Adipocyte (in vitro differentiated cells): ENCODE data around the gene JAML.
"Not testable (repeated sequence)": the region's sequence is repeated elsewhere in the genome, so short reads cannot be mapped to it uniquely, and the experiment has no call there.

Source experiments
- DNase-seq: peaks from one replicate; pipeline ENCODE4 v3.0.0-alpha.2; 2015; ENCODE audit warnings: low read depth
- H3K27me3 ChIP-seq: replicated peaks from 2 replicates; pipeline ENCODE4 v1.7.0; 2013; ENCODE audit warnings: mild to moderate bottlenecking, low read length, moderate library complexity; ENCODE audit not compliant: control insufficient read depth, insufficient read depth
- H3K36me3 ChIP-seq: 2 replicates; pipeline ENCODE4 v1.7.0; 2013; ENCODE audit warnings: low read length, mild to moderate bottlenecking, moderate library complexity; ENCODE audit not compliant: control insufficient read depth, insufficient read depth, severe bottlenecking
- H3K4me1 ChIP-seq: 2 replicates; pipeline ENCODE4 v1.7.0; 2013; ENCODE audit warnings: mild to moderate bottlenecking, low read length, moderate library complexity; ENCODE audit not compliant: control insufficient read depth, insufficient read depth
- H3K4me3 ChIP-seq: 2 replicates; pipeline ENCODE4 v1.7.0; 2013; ENCODE audit warnings: mild to moderate bottlenecking, low read length, moderate library complexity
- H3K9ac ChIP-seq: 2 replicates; pipeline ENCODE4 v1.7.0; 2013; ENCODE audit warnings: mild to moderate bottlenecking, low read length, moderate library complexity
- H3K9me3 ChIP-seq: 2 replicates; pipeline ENCODE4 v1.7.0; 2013; ENCODE audit warnings: mild to moderate bottlenecking, low read length, moderate library complexity; ENCODE audit not compliant: control insufficient read depth

Gene JAML

GRCh38 chr11:118186346-118187107 is 38.3 kb downstream of the JAML start:
- Histone ChIP-seq H3K9ac (no peak overlapping the region), H3K9me3 (peaks cover 4% of the 10 kb centered on the region), H3K36me3 (no peaks in the 10 kb centered on the region), H3K4me1 (no peaks in the 10 kb centered on the region), H3K4me3 (no peak overlapping the region), H3K27me3 (peaks cover 13% of the 10 kb centered on the region)
- no peak for DNase-seq

GRCh38 chr11:118184784-118185579 is 39.8 kb downstream of the JAML start:
- Histone ChIP-seq H3K9ac (no peak overlapping the region), H3K4me3 (no peak overlapping the region), H3K36me3 (no peaks in the 10 kb centered on the region), H3K4me1 (no peaks in the 10 kb centered on the region), H3K9me3 (peaks cover 4% of the 10 kb centered on the region), H3K27me3 (peaks cover 20% of the 10 kb centered on the region)
- no peak for DNase-seq

GRCh38 chr11:118183691-118184090 is 41.1 kb downstream of the JAML start:
- not testable (repeated sequence) for H3K36me3 ChIP-seq, H3K9me3 ChIP-seq, H3K4me1 ChIP-seq, DNase-seq, H3K9ac ChIP-seq, H3K4me3 ChIP-seq
- H3K27me3 ChIP-seq: peaks cover 24% of the 10 kb centered on the region

- no peaks in the 10 kb centered on the region for H3K4me1 ChIP-seq
- H3K9ac ChIP-seq: no peak overlapping the region
- no peaks in the 10 kb centered on the region for H3K36me3 ChIP-seq
- H3K27me3 ChIP-seq: peaks cover 41% of the 10 kb centered on the region
- H3K4me3 ChIP-seq: no peak overlapping the region
- peaks cover 4% of the 10 kb centered on the region for H3K9me3 ChIP-seq
- DNase-seq: peak; percentile 34
Measured at GRCh38 chr11:118180300-118180703, 44.5 kb downstream of the JAML start.

- Histone ChIP-seq H3K27me3 (peaks cover 47% of the 10 kb centered on the region), H3K4me1 (no peaks in the 10 kb centered on the region), H3K36me3 (no peaks in the 10 kb centered on the region), H3K9me3 (no peaks in the 10 kb centered on the region), H3K9ac (no peak overlapping the region), H3K4me3 (no peak overlapping the region)
- no peak for DNase-seq
Measured at GRCh38 chr11:118176778-118177134, 48.1 kb downstream of the JAML start.

GRCh38 chr11:118175993-118176777 is 48.6 kb downstream of the JAML start, which contains the start of gene SCN2B:
TSS of gene SCN2B (minus strand) at chr11:118176639. CDS start at chr11:118176431, 208 bp downstream.
- H3K4me1 ChIP-seq: no peaks in the 10 kb centered on the region
- H3K9me3 ChIP-seq: no peaks in the 10 kb centered on the region
- no peaks in the 10 kb centered on the region for H3K36me3 ChIP-seq
- no peak for DNase-seq
- H3K9ac ChIP-seq: no peak within 1 kb of the TSS
- peaks cover 49% of the 10 kb centered on the region for H3K27me3 ChIP-seq
- no peak within 1 kb of the TSS for H3K4me3 ChIP-seq

- Histone ChIP-seq H3K36me3 (no peaks in the 10 kb centered on the region), H3K27me3 (peaks cover 53% of the 10 kb centered on the region), H3K9me3 (no peaks in the 10 kb centered on the region), H3K4me3 (no peak overlapping the region), H3K4me1 (no peaks in the 10 kb centered on the region), H3K9ac (no peak overlapping the region)
- peak; percentile 36 for DNase-seq
Measured at GRCh38 chr11:118175031-118175992, 49.5 kb downstream of the JAML start.

GRCh38 chr11:118174006-118174567 is 50.7 kb downstream of the JAML start:
- DNase-seq: no peak
- peaks cover 59% of the 10 kb centered on the region for H3K27me3 ChIP-seq
- H3K4me3 ChIP-seq: no peak overlapping the region
- no peaks in the 10 kb centered on the region for H3K36me3 ChIP-seq
- H3K9ac ChIP-seq: no peak overlapping the region
- H3K4me1 ChIP-seq: no peaks in the 10 kb centered on the region
- H3K9me3 ChIP-seq: no peaks in the 10 kb centered on the region

- Histone ChIP-seq H3K9me3 (no peaks in the 10 kb centered on the region), H3K27me3 (peaks cover 75% of the 10 kb centered on the region), H3K9ac (no peak overlapping the region), H3K36me3 (no peaks in the 10 kb centered on the region), H3K4me1 (no peaks in the 10 kb centered on the region), H3K4me3 (no peak overlapping the region)
- no peak for DNase-seq
Measured at GRCh38 chr11:118172356-118172755, 52.5 kb downstream of the JAML start.
